KMS-11 (cell line): ENCODE results near the gene CENPO.

ENCODE experiments used
- H2AFZ ChIP-seq: fragments of 200-600 bp; sonication (generic); 2 replicates; pipeline ENCODE4 v1.6.1; 2016; ENCODE audit warnings: antibody characterized with exemption, mixed run types, low read depth
- H3K27ac ChIP-seq: fragments of 200-600 bp; sonication (generic); 2 replicates; pipeline ENCODE4 v1.6.1; 2016; ENCODE audit warnings: mild to moderate bottlenecking, mixed run types
- H3K27me3 ChIP-seq: fragments of 200-600 bp; sonication (generic); 2 replicates; pipeline ENCODE4 v1.6.1; 2017; ENCODE audit warnings: mild to moderate bottlenecking, low read depth, mixed run types, moderate library complexity; ENCODE audit not compliant: insufficient read depth
- H3K36me3 ChIP-seq: fragments of 200-600 bp; sonication (generic); 2 replicates; pipeline ENCODE4 v1.6.1; 2017; ENCODE audit warnings: mild to moderate bottlenecking, mixed run types; ENCODE audit not compliant: insufficient read depth
- H3K4me1 ChIP-seq: fragments of 200-600 bp; sonication (generic); 2 replicates; pipeline ENCODE4 v1.6.1; 2016; ENCODE audit warnings: mild to moderate bottlenecking, low read depth, mixed run types; ENCODE audit not compliant: poor library complexity, severe bottlenecking
- H3K4me2 ChIP-seq: fragments of 200-600 bp; sonication (generic); 2 replicates; pipeline ENCODE4 v1.7.0; 2016; ENCODE audit warnings: mild to moderate bottlenecking, mixed run types
- H3K4me3 ChIP-seq: fragments of 200-600 bp; sonication (generic); IDR thresholded peaks from 2 replicates; pipeline ENCODE4 v1.6.1; 2017; ENCODE audit warnings: low read depth, low read length, mixed read lengths; ENCODE audit not compliant: insufficient read depth
- H3K79me2 ChIP-seq: fragments of 200-600 bp; sonication (generic); 2 replicates; pipeline ENCODE4 v1.6.1; 2016; ENCODE audit warnings: low read depth, mixed run types; ENCODE audit not compliant: insufficient read depth
- H3K9ac ChIP-seq: fragments of 200-600 bp; sonication (generic); 2 replicates; pipeline ENCODE4 v1.6.1; 2016; ENCODE audit warnings: mild to moderate bottlenecking, mixed run types
- H4K20me1 ChIP-seq: fragments of 200-600 bp; sonication (generic); 2 replicates; pipeline ENCODE4 v1.6.1; 2016; ENCODE audit warnings: mild to moderate bottlenecking, mixed run types; ENCODE audit not compliant: insufficient read depth
- TF ChIP-seq, protein P1 (sequence below): fragments of 200-600 bp; sonication (generic); conservative IDR thresholded peaks from 2 replicates; pipeline ENCODE4 v1.6.1; 2017; ENCODE audit warnings: low read depth, mild to moderate bottlenecking, antibody characterized with exemption, low read length, moderate library complexity, mixed read lengths

CENPO gene

DNA sequence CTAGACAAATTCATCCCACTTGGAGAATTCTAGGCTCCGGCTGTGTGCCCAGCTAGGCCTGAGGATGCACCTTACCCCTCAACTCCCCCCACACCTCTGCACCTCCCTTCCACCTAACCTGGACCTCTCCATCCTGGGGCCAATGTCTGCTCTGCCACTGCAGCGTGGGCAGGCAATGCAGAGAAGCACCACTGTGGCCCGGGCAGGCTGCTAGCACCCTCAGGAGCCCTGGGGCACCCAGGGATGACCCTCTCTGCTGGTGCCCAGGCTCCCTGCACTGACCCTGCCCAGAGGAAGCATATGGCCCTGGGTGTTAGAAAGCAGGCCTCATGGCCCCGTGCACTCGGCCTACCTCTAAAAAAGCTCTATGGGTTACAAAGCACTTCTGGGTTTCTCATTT, 77.2 kb downstream of the CENPO start:
- H3K4me3 ChIP-seq: no peak overlapping the region
- no peak overlapping the region for H3K9ac ChIP-seq

DNA sequence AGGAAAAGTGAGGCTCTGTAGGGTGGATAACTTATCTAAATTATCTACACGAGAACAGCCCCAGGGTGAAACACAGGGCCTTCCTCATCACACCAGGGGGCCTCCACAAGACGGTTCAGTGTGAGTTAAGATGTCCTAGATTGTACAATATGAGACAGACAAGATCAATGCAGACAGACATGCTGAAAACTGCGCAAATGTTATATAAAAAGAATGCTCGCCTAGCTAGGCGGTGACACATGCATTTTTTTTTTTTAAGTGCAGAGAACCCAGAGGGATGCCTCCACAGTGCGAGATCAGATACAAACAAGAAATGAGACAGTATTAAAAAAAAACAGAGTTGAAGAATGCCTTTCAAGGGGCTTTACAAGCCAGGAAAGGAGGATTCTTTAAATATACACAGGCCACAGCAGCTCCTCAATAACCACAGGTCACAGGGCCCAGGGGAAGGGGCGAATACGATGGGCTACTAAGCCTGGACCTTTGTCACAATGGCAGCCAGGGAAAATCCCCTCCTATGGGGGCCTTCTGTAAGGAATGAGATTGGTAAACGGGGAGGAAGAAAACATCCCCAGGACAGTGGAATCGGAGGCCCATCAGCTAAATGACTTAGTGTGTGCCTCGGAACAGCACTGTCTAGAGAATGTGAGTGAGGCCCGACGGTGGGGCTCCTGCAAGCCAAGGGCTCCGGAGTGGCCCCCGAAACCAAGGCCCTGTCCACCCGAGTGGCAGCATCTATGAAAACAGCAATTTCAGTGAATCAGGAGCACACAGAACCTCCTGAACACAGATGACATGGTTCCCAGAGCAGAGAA, 77.9 kb downstream of the CENPO start:
- Histone ChIP-seq H3K79me2 (no peaks in the 10 kb centered on the region), H3K4me3 (no peak overlapping the region), H3K4me1 (no peaks in the 10 kb centered on the region), H4K20me1 (no peaks in the 10 kb centered on the region), H3K36me3 (no peaks in the 10 kb centered on the region), H3K4me2 (no peak overlapping the region), H3K27me3 (no peaks in the 10 kb centered on the region), H2AFZ (no peak overlapping the region), H3K27ac (no peak overlapping the region), H3K9ac (no peak overlapping the region)
- TF ChIP-seq, protein P1, sequence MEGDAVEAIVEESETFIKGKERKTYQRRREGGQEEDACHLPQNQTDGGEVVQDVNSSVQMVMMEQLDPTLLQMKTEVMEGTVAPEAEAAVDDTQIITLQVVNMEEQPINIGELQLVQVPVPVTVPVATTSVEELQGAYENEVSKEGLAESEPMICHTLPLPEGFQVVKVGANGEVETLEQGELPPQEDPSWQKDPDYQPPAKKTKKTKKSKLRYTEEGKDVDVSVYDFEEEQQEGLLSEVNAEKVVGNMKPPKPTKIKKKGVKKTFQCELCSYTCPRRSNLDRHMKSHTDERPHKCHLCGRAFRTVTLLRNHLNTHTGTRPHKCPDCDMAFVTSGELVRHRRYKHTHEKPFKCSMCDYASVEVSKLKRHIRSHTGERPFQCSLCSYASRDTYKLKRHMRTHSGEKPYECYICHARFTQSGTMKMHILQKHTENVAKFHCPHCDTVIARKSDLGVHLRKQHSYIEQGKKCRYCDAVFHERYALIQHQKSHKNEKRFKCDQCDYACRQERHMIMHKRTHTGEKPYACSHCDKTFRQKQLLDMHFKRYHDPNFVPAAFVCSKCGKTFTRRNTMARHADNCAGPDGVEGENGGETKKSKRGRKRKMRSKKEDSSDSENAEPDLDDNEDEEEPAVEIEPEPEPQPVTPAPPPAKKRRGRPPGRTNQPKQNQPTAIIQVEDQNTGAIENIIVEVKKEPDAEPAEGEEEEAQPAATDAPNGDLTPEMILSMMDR: no peak

More for the DNA sequence above, 77.2 kb downstream of the CENPO start:
- H3K4me1 ChIP-seq: no peaks in the 10 kb centered on the region
- H3K36me3 ChIP-seq: no peaks in the 10 kb centered on the region
- TF ChIP-seq, protein P1: no peak
- H3K4me2 ChIP-seq: no peak overlapping the region
- no peaks in the 10 kb centered on the region for H4K20me1 ChIP-seq
- no peaks in the 10 kb centered on the region for H3K27me3 ChIP-seq
- H3K27ac ChIP-seq: no peak overlapping the region
- H3K79me2 ChIP-seq: no peaks in the 10 kb centered on the region
- no peak overlapping the region for H2AFZ ChIP-seq

DNA sequence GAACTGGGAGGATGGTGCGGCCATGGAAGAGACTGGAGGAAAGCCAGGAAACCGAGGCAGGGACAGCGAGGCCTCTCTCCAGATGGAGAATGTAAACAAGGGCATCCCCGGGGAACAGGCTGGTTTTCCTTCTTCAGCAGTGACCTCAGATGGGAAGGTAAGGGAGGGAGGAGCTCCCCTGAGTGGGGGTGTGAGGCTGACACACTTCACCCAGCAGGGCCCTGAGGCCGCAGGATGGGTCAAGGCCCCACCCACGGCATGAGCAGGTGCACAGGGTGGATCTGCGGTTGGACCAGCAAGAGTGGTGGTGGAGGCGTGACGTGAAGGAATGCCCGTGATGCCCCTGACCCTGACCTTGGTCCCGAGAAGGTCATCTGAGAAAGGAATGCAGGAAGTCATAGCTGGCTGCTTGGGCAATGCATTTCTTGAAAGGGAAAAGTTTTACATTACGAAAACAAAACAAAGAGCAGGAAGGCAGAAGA, 78.7 kb downstream of the CENPO start:
- no peak overlapping the region for H3K9ac ChIP-seq
- no peaks in the 10 kb centered on the region for H3K27me3 ChIP-seq
- TF ChIP-seq, protein P1: no peak
- H3K4me2 ChIP-seq: no peak overlapping the region
- no peaks in the 10 kb centered on the region for H3K36me3 ChIP-seq
- H3K4me1 ChIP-seq: no peaks in the 10 kb centered on the region
- no peaks in the 10 kb centered on the region for H4K20me1 ChIP-seq
- no peak overlapping the region for H3K4me3 ChIP-seq
- no peak overlapping the region for H3K27ac ChIP-seq
- no peak overlapping the region for H2AFZ ChIP-seq
- no peaks in the 10 kb centered on the region for H3K79me2 ChIP-seq
